HG03460 (cell line): ENCODE data around the gene INPP5A.

Experiments used
- ATAC-seq: cut with Tn5 transposase; IDR thresholded peaks from one replicate; pipeline ENCODE4 v1.9.1; 2021; ENCODE audit not compliant: unreplicated experiment

The INPP5A gene

DNA sequence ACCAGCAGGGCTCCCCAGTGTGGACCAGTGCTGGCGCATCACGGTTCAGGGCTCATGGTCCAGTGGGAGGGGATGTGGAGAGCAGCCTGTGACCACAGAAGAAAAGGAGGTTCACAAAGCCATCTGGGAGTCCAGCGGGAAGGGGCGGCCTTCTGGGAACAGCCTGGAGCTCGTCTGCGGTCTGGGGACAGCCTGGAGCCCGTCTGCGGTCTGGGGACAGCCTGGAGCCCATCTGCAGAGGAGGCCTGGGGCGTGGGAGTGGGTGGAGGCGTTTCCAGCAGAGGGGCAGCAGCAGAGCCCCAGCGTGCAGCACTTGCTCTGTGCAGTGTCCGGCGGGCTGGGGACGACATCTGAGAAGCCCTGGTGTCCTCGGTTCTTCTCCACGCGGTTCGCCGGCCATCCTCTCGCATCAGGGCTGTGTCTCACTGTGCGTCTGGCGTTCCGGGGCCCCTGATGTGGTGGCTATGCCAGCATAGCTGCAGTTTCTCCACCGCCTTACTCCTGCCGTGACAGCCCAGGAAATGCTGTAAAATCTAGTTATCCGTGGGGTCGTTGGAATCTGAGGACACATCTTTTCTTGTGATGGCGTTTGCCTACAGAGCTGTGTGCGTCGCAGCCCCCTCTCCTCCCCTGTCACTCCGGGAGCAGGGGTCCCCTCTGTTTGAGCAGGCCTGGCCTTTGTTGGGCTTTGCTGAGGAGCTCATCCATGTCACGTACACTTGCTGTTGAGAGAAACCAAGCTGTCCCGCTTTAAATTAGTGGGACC lies 104.6 kb downstream of the INPP5A start:
- ATAC-seq, result no peak

DNA sequence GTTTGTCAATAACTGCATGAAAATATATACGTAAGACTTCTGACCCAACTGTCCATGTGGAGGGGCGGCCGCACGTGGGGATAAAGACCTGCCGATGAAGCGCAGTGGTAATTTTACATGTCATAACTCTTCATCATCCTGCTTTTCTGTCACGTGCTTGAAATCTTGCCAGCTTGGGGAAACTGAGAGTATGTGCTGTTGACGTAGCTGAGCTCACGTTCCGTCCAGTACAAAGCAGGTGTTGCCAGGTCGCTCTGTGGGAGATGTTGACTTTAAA lies 105.1 kb downstream of the INPP5A start:
- ATAC-seq, result no peak

DNA sequence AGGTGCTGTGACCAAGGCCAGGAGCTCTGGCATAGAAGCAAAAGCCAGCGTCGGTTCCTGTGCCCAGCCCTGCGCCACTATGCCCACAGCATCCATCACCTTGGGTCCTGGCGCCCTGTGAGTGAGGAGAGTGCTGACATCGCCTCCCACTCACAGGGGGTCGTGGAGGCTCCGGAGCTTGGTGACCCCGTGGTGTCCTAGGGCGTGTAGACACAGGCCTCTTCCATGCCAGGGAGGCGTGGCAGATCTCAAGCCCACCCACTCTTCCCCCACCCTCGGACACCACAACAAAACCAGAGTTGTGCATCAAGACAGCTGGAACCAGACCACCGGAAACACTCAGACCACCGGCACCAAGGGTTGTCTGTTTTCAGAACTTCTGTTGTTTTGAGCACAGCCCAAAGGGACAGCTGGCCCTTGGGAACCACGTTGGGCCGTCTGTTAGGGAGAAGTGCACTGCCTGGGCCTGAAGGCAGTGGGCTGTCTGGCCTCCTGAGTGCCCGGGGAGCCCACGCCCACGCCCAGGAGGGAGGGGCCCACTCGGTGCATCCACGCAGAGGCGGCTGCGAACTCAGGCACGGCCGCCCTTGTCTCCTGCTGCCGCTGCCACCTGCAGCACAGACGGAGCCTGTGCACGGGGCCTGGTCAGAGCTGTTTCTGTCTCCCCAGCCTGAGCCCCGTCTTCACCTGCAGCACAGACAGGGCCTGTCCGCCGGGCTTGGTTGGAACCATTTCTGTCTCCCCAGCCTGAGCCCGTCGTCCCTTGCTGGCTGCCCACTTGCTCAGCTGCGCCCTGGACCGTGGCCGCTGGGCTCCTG lies 106.3 kb downstream of the INPP5A start:
- no peak for ATAC-seq

DNA sequence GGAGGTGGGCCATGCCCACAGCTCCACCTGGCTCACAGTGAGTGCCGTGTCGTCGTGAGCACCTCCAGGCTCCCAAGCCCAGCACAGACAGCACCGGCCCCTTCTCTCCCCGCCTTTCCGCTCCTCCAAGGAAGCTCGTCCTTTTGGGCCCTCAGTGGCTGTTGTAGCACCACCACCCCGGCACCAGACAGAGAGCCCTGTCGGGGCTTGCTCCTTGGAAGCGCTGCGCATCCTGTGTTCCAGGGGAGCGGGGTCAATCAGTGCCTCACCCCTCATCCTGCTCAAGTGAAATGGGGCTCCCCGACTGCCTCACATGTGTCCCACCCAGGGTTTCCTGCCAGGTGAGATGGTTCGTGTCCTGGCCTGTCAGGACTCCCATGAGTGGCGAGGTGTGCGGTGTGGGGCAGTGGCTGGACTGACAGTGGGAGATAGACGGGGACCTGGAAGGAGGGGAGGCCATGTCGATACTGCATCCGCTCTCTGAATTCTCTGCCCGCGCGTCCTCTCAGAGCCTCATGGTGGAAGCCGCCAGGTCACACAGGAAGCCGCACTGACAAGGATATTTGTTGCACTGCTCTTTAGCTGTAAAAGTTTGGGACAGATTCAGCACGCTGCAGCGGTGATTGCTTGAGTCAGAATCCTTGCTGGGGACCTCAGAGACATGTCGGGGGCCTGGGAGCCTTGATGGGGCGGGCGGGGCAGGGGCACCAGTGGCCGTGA lies 107.1 kb downstream of the INPP5A start:
- no peak for ATAC-seq

DNA sequence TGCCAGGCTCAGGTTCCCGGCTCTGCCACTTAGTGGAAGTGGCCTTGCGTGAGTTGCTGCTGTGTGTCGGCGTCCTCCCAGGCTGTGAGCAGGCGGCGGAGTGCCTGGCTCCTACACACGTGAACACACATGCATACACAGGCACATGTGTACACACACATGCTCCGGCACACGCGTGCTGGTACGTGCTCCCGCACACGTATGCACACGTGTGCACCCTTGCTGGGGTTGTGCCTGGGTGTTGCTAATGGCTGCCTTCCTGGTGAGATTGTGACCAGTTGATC lies 107.6 kb downstream of the INPP5A start:
- ATAC-seq, result no peak

DNA sequence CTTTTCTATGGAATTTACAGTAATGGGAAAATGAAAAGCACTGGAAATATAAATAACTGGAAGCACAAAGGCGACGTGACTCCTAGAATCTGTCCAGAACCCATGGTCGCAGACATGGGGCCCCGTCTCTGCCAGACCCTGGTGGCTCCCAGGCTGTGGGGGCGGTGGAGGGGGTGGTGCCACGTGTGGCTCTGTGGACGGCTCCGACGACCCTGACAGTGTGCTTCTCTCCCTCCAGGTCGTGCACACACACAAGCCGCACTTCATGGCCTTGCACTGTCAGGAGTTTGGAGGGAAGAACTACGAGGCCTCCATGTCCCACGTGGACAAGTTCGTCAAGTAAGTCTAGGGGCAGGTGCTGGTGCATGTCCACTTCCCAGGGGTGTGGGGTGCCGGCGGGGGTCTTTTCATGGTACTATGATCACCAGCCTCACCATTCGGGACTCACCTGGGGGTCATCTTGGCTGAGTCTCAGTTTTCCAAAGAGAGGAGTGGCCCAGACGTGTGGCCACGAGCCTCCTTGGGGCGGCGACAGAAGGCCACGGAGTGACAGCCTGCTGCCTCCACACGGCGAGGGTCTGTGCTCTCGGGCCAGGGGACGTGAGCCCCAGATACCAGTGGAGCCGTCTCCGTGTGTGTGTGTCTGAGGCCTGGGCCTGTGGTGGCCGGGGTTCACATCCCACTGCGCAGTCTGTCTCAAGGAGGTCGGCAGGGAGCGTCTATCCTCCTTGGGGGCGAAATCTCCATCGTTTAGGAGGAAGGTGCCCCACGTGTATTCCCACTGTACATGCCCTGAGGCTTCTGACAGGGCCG lies 108.2 kb downstream of the INPP5A start:
- no peak for ATAC-seq

DNA sequence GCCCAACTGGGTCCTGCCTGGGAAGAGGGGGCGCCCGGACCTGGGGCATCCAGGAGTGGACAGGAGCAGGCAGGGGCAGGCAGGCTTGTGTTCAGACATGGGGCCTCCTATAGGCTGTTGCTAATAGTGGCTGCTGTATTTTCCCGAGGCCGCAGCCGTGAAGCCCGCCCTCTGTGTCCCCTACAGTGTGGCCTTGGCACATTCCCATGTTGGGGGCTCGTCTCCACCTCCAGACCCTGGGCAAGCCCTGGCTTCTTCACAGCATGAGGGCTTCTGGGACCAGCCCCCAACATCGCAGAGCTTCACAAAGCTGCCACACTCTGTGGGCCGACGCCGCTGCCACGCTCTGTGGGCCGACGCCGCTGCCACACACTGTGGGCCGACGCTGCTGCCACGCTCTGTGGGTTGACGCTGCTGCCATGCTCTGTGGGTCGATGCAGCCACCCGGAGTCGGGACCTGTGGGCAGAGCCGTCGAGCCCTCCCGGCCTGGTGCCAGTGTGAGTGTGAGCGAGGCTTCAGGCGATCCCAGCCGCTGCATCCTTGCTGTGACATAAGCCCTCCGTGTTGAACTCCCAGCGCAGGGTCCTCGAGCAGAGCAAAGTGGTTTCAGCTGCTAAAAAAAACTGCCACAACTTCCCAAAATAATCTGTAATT lies 109.0 kb downstream of the INPP5A start:
- no peak for ATAC-seq

DNA sequence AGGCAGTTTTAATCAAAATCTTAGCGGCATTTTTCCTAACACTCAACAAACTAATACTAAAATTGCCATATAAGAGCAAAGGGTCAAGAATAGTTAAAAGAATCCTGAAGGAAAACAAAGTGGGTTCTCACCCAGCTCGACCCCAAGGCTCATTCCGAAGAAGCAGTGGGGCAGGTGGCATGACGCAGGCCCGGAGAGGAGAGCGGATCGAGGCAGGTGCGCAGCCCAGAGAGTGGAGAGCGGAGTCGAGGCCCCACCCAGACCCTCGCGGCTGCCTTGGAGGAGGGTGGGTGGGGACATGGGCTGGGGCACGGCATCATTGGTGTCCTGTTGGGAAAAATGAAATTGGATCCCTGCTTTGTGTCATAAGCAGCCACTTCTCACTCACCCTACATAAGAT lies 109.8 kb downstream of the INPP5A start:
- no peak for ATAC-seq

DNA sequence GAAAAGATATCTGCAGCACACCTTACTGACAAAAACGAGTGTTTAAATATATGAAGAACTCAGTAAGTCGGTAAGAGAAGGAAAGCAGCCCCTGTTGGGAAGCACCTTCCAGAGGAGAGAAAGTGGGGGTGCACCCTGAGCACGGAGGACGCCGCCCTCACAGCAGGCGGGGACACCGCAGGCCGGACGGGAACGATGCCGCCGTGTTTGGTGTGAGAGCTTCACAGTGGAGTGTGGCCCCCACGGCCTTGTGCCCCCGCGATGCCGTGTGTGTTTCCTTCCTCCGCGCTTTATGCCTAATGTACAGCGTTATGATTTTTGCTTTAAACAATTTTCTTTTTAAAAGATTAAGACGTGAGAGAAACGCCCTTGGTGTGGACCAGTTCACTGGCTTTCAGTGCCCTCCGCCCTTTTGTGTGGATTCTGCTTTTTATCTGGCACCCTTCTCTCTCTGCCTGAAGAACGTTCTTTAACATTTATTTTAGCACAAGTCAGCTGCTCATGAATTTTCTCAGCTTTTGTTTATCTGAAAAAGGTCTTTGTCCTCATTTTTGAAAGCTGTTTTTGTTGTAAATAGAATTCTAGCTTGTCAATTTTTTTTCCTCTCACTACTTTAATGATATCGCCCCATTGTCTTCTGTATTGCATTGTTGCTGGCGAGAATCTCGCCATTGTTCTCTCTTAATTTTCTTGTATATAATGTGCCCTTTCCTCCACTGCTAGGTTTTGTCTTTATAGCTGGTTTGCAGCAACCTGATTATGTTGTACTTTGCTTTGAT lies 110.7 kb downstream of the INPP5A start:
- no peak for ATAC-seq

DNA sequence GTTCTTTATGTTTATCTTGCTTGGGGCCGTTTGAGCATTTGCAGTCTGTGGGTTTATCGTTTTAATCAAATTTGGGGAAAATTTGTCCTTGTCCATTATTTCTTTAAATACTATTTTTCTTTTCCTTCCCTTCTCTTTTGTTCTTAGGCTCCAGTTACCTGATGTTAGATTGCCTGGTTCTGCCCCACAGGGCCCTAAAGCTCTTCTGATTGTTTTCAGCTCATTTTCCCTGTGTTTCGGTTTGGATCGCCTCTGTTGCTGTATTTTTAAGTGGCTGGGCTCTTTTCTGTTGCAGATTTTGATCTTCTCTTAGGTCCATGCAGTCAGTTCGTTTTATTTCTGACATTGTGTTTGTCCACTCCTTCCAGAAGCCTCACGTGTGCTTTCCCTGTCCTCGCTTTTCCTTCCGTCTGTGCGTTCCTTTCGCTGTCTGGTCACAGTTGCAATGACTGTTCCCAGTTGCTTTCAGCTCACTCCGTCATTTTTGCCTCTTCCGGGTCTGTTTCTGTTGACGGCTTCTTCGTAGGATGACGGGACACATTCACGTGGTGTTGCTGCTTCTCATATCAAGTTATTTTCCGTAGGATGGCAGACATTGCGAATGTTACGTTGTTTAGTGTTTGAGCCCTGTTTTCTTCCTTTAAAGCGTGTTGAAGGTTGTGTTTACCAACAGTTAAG lies 111.4 kb downstream of the INPP5A start:
- ATAC-seq, result no peak

DNA sequence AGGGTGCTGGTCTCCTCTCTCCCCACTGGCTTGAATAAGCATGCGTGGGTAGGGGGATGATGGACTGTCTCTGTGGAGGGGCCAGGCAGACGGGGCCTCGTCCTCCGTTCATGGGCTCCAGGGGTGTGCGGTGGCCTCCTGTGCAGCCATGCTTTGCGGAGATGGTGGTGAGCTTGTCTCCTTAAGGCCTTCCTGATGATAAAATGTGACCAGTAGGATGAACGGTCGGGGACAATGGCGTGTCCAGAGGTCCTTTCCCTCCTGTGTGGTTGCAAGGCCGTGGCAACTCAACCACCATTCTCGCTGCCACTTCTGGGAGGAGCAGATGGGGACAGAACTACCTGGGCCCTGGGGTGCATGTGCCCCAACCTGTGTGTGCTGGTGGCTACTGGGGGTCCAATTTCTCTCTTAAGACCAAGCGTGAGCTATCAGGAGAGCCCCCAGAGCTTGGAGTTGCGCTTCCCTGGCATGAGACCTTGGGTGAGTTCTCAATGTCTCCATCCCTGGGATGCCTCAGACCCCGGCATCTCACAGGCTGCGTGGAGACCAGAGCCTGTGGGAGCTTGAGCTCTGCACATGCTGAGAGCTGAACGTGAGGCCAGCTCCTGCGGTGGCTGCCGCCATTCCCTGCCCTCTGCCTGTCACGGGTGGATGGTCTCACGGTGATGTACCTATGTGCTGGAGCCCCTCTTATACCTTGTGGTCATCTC lies 112.2 kb downstream of the INPP5A start:
- no peak for ATAC-seq

DNA sequence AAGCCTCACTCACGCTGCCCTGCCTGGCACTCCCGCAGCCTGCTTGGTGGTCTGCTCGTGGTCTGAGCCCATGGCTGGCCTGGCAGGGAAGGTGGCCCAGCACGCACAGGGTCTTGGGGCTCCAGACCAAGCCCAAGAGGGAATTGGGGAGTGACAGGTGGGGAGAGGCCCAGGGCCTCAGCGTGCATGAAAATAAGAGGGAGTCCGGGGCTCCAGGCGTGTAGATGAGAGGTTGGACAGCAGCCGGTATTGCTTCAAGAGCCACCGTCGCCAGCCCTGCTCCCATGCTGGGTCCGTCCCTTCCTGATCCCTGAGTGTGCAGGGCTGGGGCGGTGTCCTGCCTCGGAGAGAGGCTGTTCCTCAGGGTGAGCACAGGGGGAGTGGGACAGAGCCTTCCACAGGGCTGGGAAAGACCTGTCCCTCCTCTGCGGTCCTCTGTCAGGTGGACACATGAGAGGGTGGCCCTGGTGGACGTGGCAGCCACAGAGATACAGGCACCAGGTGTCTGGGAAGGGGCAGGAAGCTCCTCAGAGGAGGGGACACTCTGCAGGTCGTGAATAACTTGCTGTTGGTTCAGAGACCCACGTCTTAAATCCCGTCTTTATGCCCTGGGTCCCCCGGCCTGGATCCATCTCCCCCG lies 113.1 kb downstream of the INPP5A start:
- ATAC-seq, result no peak

DNA sequence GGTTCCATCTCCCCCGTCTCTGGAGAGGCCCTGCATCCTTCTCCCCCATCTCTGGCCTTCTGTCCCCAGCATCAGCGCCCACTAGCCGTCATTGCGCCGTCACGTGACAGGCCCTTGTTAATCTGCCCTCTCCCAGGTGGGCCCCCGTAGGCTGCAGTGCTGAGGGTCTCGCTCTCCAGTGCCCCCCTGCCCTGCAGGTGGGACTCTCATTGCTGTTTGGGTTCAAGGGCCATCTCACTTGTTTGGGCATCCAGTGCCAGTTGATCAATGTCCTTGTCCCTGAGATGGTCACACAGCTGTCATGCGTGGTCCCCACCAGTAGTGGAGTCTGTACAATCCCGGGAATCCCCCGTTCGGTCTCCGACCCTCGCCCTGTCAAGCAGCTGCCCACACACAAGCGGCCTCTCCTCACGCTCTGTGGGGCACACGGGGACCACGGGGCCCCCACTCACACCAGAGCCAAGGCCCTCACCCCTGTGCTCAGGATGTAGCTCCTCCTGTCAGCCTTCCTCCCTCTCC lies 114.0 kb downstream of the INPP5A start:
- ATAC-seq, result no peak

DNA sequence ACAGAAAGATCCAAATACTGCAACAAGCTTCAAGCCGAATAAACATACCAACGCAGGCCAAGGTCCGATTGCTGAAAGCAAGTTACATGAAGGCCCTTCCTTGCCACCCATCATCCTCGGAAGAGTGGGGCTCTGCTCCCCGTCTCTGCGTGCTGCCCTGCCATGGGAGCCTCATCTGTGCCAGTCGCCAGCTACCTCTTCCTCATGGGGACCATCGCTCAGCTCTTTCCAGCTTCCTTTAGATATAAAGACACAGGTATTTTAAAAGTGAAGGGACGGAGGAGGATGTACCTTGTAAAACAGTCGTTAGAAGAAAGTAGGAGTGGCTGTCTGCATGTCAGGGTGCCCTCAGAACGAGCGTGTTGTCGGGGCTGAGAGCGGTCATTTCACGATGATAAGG lies 114.9 kb downstream of the INPP5A start:
- no peak for ATAC-seq

DNA sequence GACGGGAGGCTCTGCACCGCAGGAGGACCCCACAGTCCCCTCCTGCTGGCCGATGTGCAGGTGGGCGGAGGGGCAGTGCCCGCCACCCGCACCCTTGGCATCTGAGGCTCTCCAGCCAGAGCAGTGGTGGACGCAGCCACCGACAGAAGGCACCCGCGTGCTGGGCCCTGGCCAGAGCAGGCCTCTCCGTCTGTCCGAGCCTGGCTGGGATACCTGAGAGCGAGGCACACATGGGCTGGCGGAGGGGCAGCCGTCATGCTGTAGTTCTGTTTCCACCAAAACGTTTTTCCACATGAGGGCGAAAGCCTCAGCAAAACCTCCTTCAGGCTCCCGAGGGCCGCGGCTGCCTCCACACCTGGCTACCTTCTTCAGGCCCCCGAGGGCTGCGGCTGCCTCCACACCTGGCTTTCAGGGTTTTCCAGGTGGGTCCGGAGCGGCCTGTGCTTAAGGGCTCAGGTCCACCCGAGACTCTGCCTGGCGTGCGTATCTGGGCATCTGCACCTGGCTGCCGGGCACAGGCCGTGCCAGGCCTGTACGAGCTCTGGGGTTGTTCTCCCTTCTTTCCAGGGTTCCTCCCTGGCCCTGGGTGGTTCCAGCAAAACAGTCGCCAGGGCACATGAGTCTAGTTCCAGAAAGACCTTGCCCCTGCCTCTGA lies 115.5 kb downstream of the INPP5A start:
- ATAC-seq, result no peak

DNA sequence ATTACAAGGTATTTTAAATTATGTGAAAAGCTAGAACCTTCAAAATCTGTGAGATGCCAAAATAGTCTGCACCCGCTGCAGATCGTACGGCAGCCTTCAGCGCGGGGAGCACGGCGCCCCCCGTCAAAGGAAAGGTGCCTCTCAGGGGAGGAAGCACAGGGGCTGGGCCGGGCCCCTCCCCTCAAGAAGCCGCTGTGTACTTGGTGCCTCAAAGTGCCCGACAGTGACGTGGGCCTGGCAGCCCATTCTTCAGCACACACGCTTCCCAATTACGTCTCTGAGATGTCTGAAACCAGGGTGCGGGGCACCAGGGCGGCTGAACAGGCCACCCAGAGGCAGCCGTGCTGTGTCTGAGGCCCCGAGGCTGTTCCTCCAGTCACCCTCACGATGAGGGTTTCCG lies 116.1 kb downstream of the INPP5A start:
- no peak for ATAC-seq

DNA sequence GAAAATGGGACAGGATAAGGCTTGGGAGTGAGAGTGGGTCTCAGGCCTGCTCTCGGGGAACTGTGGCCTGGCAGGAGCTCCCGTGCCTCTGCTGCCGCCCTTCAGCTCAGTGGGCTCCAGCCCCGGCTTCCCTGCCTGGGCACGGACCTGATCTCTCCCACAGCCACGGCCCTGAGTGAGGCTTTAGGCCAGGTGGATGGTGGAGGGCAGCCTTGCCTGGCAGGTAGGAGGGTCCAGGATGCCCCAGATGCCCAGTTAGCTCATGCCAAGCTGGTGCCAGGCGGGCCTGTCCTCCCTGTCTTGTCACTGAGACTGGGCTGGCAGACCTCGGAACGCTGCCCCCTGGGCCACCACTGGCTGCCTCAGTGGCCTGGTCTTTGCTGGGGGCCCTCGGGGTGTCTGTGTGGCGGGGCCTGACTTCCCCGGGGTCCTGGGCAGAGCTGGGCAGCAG lies 116.6 kb downstream of the INPP5A start:
- ATAC-seq, result no peak
